GM12874 (cell line): ENCODE measurements around the gene ENTR1.

Experiments used
- TF ChIP-seq, protein P1 (sequence below): IDR thresholded peaks from 2 replicates; pipeline ENCODE4 v1.5.1; 2011; ENCODE audit warnings: low read depth, mild to moderate bottlenecking, control low read depth, low read length, moderate library complexity; ENCODE audit not compliant: insufficient read depth

The ENTR1 gene

DNA sequence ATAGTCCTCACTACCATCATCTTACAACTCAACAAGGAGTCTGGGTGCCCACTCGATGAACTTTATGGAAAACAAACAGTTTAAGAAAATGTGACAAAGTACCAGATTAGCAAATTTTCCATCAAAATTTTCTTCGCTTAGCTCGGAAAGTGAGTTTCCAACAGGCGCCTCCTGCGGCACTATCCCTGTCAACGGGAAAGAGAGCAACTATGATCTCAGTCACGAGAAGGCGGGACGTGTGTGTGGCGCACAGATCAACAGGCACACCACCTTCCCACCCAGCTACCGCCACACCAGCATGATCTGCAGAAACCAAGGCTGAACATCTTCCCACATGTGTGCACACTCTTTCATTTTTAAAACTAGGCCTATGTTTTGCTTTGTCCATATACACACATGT, 42.9 kb upstream of the ENTR1 start:
- TF ChIP-seq, protein P1, sequence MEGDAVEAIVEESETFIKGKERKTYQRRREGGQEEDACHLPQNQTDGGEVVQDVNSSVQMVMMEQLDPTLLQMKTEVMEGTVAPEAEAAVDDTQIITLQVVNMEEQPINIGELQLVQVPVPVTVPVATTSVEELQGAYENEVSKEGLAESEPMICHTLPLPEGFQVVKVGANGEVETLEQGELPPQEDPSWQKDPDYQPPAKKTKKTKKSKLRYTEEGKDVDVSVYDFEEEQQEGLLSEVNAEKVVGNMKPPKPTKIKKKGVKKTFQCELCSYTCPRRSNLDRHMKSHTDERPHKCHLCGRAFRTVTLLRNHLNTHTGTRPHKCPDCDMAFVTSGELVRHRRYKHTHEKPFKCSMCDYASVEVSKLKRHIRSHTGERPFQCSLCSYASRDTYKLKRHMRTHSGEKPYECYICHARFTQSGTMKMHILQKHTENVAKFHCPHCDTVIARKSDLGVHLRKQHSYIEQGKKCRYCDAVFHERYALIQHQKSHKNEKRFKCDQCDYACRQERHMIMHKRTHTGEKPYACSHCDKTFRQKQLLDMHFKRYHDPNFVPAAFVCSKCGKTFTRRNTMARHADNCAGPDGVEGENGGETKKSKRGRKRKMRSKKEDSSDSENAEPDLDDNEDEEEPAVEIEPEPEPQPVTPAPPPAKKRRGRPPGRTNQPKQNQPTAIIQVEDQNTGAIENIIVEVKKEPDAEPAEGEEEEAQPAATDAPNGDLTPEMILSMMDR = no peak

DNA sequence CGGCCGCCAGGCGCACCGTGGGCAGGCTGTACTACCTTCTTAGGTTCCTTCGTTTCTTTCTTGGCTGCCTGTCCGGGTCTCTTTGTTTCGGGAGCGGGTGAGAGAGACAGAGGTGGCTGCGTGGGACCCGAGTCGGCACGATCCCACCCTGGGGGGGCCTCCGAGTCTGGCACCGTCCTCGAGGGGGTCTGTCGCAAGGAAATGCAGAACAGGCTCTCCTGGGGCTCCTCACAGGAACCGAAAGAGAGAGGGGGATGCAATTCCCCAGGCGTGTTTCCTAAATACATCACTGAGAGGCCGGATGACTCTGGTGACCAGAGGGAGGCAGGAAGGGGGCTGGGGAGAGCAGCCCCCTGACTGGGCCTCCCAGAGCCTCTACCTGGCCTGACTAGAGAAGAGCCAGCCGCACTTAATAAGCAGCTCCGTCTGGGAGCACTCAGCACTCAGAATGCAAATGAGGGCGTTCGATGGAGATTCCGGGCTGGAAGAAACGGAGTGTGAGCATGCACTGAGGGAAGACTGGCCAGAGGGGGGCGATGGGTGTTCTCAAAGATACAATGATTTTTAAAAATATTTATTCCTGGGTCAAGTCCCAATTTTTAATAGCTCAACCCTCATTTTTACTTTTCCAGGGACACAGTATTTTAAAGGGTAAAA, 40.9 kb upstream of the ENTR1 start:
- TF ChIP-seq, protein P1 = no peak

DNA sequence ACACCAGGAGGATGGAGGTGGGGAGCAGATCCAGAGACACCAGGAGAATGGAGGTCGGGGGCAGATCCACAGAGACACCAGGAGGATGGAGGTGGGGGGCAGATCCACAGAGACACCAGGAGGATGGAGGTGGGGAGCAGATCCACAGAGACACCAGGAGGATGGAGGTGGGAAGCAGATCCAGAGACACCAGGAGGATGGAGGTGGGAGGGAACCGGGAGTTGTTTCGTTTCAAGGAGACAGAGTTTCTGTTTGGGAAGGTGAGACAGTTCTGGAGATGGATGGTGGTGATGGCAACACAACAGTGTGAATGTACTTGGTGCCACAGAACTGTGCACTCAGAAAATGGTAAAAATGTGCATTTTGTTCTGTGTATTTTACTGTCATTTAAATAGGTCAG, 38.2 kb upstream of the ENTR1 start:
- TF ChIP-seq, protein P1 = no peak

DNA sequence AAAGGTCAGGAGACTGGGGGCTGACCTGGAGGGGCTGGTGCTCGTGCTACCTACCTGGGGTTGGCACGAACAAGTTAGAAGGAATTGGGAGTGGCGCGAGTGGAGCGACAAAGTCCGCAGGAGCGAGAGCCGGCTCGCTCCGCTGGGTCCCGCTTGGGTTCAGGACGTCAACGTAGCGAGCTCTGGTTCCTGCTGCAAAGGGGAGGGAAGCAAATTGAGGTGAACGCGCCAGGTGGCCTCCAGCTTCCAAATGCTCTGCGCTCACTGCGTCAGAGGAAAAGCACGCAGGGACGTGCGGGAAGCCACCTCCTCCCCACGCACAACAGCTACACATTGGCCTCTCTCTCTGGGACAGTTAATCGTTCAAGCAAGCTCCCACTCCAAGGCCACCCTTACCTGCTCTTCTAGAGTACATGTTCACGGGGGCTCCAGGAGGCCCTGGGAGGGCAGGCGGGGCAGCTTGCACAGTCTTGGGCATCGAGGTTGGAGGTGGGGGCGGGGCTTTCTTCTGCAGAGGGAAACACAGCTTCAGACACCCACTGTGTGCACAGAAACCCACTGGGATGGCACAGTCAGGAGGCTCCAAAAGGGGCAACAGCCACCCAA, 36.9 kb upstream of the ENTR1 start:
- TF ChIP-seq, protein P1 = no peak

DNA sequence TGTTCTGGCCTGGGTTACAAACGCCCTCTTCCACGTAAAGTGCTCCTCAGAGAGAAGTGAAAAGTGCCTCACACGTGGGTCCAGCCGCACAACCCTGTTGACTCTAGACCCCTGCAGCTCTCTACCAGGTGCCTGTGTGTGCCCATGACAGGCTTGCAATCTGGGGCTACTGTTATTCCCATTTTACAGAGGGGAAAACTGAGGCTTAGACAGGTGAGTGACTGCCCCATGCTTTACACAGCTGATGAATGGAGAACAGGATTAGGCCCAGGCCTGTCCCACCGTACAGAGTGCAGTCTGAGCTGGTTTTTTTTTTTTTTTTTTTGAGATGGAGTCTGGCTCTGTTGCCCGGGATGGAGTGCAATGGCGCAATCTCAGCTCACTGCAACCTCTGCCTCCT, 35.4 kb upstream of the ENTR1 start:
- TF ChIP-seq, protein P1 = no peak

DNA sequence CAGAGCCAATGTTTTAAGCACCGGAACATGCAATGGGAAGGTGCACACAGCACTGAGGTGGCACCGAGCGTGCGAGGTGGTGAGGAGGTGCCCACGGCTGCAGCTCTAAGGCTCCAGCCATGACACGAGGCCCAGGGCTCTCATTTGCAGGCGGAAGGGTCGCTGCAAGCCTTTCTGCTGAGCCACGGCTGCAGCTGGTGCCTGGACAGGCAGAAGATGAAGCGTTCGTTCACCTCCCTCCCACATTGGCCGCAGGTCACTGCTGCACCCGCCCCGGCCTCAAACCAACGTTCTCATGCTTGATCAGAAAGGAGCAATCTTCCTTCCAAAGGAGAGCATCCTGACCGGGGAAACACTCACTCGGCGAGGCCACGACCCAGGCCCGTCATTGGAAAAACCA, 33.7 kb upstream of the ENTR1 start:
- TF ChIP-seq, protein P1 = no peak

DNA sequence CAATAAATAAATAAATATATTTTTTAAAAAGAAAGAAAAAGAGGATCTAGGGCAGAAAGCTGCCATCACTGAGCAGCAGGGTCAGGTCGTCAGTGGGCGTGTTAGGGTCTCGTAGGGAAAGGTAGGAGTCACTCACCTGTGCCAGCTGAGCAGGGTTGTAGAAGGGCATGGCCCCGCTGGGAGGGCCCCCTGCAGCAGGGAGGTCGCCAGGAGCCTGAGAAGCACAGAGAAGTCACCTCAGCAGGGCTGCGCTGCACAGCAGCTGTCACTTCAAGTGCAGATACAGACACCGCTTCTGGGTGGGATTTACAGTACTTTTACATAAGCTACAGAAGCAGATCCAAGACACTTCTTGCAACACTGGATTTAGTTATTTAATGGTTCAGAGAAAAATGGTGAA, 33.3 kb upstream of the ENTR1 start:
- TF ChIP-seq, protein P1 = no peak
